Bone marrow (tissue), 2 donors: Measurements from ENCODE around the gene TSC2.
A peak's percentile ranks its signal among the peaks of the same experiment; 100 is the strongest.

ENCODE experiments used
- DNase-seq, 2 donors: peaks; one replicate each; lab custom pipeline; 2025; lab: John Stamatoyannopoulos, UW

Gene TSC2

DNA sequence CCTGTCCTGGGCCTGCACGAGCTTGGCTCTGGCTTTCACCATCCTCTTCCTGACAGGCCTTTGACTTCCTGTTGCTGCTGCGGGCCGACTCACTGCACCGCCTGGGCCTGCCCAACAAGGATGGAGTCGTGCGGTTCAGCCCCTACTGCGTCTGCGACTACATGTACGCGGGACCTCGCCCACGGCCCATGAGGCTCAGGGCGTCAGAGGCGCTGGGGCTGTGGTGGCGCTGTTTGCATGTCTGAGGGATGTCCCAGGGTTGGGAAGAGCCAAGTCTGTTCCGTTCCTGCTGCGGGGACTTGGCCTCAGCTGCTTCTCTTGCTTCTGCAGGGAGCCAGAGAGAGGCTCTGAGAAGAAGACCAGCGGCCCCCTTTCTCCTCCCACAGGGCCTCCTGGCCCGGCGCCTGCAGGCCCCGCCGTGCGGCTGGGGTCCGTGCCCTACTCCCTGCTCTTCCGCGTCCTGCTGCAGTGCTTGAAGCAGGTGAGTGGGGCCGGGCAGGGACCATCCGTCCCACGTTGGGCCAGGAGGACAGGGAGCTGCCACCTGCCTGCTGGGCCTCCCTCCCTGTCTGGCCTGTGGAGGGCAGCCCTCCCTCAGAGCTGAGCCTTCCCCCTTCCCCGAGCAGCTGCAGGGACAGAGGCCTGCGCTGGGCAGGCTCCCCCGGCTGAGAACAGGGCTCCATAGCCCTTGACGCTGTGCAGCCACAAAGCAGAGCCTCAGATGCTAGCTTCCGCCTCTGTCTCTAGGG, 23.8 kb downstream of the TSC2 start:
- DNase-seq, result no peak

GRCh38 chr16:2072926-2073325, 25.1 kb downstream of the TSC2 start:
- no peak for DNase-seq

GRCh38 chr16:2074071-2074470, 26.3 kb downstream of the TSC2 start:
- DNase-seq, result no peak

GRCh38 chr16:2075631-2076030, 27.8 kb downstream of the TSC2 start:
- DNase-seq, result no peak

GRCh38 chr16:2076072-2076865, 28.5 kb downstream of the TSC2 start:
- no peak for DNase-seq

DNA sequence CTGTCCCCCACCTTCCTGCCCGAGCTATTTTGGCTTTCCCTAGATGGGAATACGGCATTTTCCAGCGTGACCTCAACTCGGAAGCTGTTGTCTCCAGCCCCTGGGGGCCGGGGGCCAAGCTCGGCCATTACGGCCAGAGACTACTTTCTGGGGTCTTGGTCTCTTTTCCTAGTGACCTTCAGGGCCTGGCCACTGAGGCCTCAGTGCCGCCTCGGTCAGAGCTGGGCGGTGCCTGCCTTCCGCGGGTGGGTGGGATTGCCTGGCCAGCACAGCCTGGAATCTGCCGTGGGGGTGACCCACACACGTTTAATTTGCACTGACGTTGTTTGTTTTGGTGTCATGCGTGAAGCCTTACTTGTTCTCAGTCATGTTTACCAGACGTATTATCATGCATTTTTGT, 29.2 kb downstream of the TSC2 start:
- DNase-seq, result no peak

- no peak for DNase-seq
Observed at GRCh38 chr16:2077696-2078095, 29.9 kb downstream of the TSC2 start.

GRCh38 chr16:2078096-2078495, 30.3 kb downstream of the TSC2 start:
- DNase-seq, result no peak

- DNase-seq, result no peak
Observed at GRCh38 chr16:2078691-2079090, 30.9 kb downstream of the TSC2 start.

- DNase-seq, result no peak
Observed at GRCh38 chr16:2079311-2079800, 31.6 kb downstream of the TSC2 start.

GRCh38 chr16:2079991-2080390, 32.2 kb downstream of the TSC2 start:
- DNase-seq, result no peak

GRCh38 chr16:2081201-2082084, 33.7 kb downstream of the TSC2 start:
- no peak for DNase-seq

- DNase-seq, result no peak
Observed at GRCh38 chr16:2082171-2082982, 34.6 kb downstream of the TSC2 start.

- peak in 1 of 2 donors; percentile 54 for DNase-seq
Observed at GRCh38 chr16:2082983-2083364, 35.2 kb downstream of the TSC2 start.

GRCh38 chr16:2083409-2083808, 35.6 kb downstream of the TSC2 start:
- no peak for DNase-seq

DNA sequence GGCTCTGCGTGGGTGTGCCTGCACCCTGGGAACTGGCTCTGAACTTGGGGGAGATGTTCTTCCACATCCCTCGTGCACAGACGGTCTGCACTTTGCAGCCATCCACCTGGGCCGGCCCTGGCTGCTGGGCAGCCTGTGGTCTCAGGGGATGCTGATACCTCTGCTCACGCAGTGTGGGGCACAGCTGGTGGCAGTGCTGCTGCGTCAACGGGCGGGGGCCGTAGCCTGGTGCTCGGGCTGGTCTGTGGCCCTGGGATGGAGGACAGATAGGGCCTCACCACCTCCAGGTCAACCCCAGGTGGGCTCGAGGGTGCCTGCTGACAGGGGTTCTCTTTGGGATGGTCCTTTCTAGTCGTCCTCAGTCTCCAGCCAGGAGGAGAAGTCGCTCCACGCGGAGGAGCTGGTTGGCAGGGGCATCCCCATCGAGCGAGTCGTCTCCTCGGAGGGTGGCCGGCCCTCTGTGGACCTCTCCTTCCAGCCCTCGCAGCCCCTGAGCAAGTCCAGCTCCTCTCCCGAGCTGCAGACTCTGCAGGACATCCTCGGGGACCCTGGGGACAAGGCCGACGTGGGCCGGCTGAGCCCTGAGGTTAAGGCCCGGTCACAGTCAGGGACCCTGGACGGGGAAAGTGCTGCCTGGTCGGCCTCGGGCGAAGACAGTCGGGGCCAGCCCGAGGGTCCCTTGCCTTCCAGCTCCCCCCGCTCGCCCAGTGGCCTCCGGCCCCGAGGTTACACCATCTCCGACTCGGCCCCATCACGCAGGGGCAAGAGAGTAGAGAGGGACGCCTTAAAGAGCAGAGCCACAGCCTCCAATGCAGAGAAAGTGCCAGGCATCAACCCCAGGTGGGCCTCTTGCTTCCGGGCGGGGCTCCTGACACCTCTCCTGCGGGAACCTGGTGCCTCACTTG, 36.3 kb downstream of the TSC2 start:
- DNase-seq, result no peak

GRCh38 chr16:2084895-2085625, 37.3 kb downstream of the TSC2 start:
- DNase-seq, result no peak

DNA sequence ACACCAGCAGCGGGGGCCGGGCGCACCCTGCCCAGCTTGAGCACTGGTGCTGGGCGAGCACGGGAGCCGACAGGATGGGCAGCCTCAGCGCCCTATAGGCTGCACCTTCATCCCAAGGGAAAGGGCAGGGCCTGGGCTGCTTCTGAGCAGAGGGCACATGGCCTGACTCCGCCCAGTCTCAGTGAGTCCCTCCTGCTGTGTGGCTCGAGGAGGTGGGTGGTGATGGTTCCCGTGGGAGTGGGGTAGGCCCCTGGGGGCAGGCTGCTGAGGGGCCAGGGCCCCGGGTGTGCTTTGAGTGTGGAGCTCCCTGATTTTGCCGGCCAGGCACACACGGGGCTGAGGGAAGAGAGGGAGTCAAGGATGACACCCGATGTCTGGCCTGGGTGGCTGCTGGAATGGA, 37.9 kb downstream of the TSC2 start:
- DNase-seq, result no peak

- no peak for DNase-seq
Observed at GRCh38 chr16:2086106-2086742, 38.4 kb downstream of the TSC2 start.
